ENCODE data around the gene DNAH2. TPM values are rescaled to one million over a fixed set of nuclear protein-coding genes. Genes with fewer than 3 reads are reported as not detected.

The DNAH2 gene
- total RNA-seq, 1 experiment from 2014 or later, result 0.13 TPM

GRCh38 chr17:7706631-7707354 is 10.8 kb upstream of the DNAH2 start:
- intact Hi-C loops (cut with micrococcal nuclease; ENCODE audit: unreplicated experiment), result no loop called here
- Histone ChIP-seq H3K36me3 (ENCODE audit: control insufficient read depth, insufficient read depth, low read length) (no peaks in the 10 kb centered on the region), H3K27me3 (ENCODE audit: control insufficient read depth, insufficient read depth, low read length) (no peaks in the 10 kb centered on the region), H3K27ac (ENCODE audit: low read length) (no peak overlapping the region), H3K4me1 (ENCODE audit: control insufficient read depth, insufficient read depth, low read length) (peaks cover 12% of the 10 kb centered on the region; the same call in 1 of the 2 replicates), H3K4me3 (ENCODE audit: low read depth in 2 of 2, low read length in 2 of 2) (no peak overlapping the region), H3K9me3 (ENCODE audit: control insufficient read depth, insufficient read depth, low read depth, low read length) (no peaks in the 10 kb centered on the region)
- no peak for TF ChIP-seq CTCF (IDR thresholded peaks at IDR 0.05)
- TF ChIP-seq POLR2AphosphoS5 (IDR thresholded peaks at IDR 0.05; ENCODE audit: low read depth, low read length), result no peak
- TF ChIP-seq SIN3A (IDR thresholded peaks at IDR 0.05; ENCODE audit: borderline replicate concordance, insufficient read depth, low read depth, low read length), result no peak
- no peak for TF ChIP-seq REST (IDR thresholded peaks at IDR 0.05; ENCODE audit: insufficient read depth in 1 of 2, low read depth in 2 of 2, low read length in 1 of 2)
- ChIA-PET POLR2A (no interaction called here), CTCF (interaction anchor here (0.6 kb wide), 1 partner anchor 83 kb away, joined by 3 read pairs; no protein-coding TSS in a partner anchor)
- ATAC-seq (no peak), DNase-seq (ENCODE audit: low read depth, low spot score) (no peak)
- no TSS peak for BruUV-seq (replicated peaks)
- in situ Hi-C loops (cut with HindIII; ENCODE audit: low pct_unique_long_range_greater_than_20kb, low sequenced_read_pairs), result no loop called here

- H3K27ac ChIP-seq (ENCODE audit: low read length), result no peak overlapping the region
- TF ChIP-seq TCF7L2 (IDR thresholded peaks at IDR 0.05; ENCODE audit: low read depth, low read length), result no peak
- no peak for TF ChIP-seq SIN3A (IDR thresholded peaks at IDR 0.05; ENCODE audit: borderline replicate concordance, insufficient read depth, low read depth, low read length)
- no peak for TF ChIP-seq CTCF (IDR thresholded peaks at IDR 0.05)
- no peak for TF ChIP-seq POLR2AphosphoS5 (IDR thresholded peaks at IDR 0.05; ENCODE audit: low read depth, low read length)
- TF ChIP-seq REST (IDR thresholded peaks at IDR 0.05; ENCODE audit: insufficient read depth in 1 of 2, low read depth in 2 of 2, low read length in 1 of 2), result no peak
- ChIA-PET POLR2A (no interaction called here), CTCF (interaction anchor here (0.6 kb wide), 1 partner anchor 82 kb away, joined by 3 read pairs; no protein-coding TSS in a partner anchor)
- ATAC-seq (no peak), DNase-seq (ENCODE audit: low read depth, low spot score) (no peak)
- H3K27me3 ChIP-seq (ENCODE audit: control insufficient read depth, insufficient read depth, low read length), result no peaks in the 10 kb centered on the region
- peaks cover 12% of the 10 kb centered on the region; the same call in 1 of the 2 replicates for H3K4me1 ChIP-seq (ENCODE audit: control insufficient read depth, insufficient read depth, low read length)
- in situ Hi-C loops (cut with HindIII; ENCODE audit: low pct_unique_long_range_greater_than_20kb, low sequenced_read_pairs), result no loop called here
- H3K36me3 ChIP-seq (ENCODE audit: control insufficient read depth, insufficient read depth, low read length), result no peaks in the 10 kb centered on the region
- BruUV-seq (replicated peaks), result no TSS peak
- H3K4me3 ChIP-seq (ENCODE audit: low read depth in 2 of 2, low read length in 2 of 2), result no peak overlapping the region
- no peaks in the 10 kb centered on the region for H3K9me3 ChIP-seq (ENCODE audit: control insufficient read depth, insufficient read depth, low read depth, low read length)
- intact Hi-C loops (cut with micrococcal nuclease; ENCODE audit: unreplicated experiment), result no loop called here
Measured at GRCh38 chr17:7707446-7707845, 10.1 kb upstream of the DNAH2 start.
